Astrocyte of the spinal cord (primary cell): ENCODE results near the gene TOMM34.

ENCODE experiments used
- DNase-seq: peaks from one replicate; pipeline ENCODE4 v3.0.0; 2011; ENCODE audit warnings: low read depth, low spot score
- H3K4me3 ChIP-seq: 2 replicates; pipeline ENCODE4 v1.5.1; 2011; ENCODE audit warnings: low read depth, mild to moderate bottlenecking, low read length, moderate library complexity
- in situ Hi-C: cut with HindIII; loops from 2 replicates; pipeline ENCODE4 v1.10.0; 2017; ENCODE audit warnings: low sequenced_read_pairs
- TF ChIP-seq, protein P1 (sequence below): IDR thresholded peaks from 2 replicates; pipeline ENCODE4 v1.5.1; 2012; ENCODE audit warnings: low read depth, mild to moderate bottlenecking, low read length, inconsistent platforms

The TOMM34 gene

GRCh38 chr20:44963325-44964215 is 3.4 kb upstream of the TOMM34 start:
- H3K4me3 ChIP-seq: no peak overlapping the region
- TF ChIP-seq, protein P1, sequence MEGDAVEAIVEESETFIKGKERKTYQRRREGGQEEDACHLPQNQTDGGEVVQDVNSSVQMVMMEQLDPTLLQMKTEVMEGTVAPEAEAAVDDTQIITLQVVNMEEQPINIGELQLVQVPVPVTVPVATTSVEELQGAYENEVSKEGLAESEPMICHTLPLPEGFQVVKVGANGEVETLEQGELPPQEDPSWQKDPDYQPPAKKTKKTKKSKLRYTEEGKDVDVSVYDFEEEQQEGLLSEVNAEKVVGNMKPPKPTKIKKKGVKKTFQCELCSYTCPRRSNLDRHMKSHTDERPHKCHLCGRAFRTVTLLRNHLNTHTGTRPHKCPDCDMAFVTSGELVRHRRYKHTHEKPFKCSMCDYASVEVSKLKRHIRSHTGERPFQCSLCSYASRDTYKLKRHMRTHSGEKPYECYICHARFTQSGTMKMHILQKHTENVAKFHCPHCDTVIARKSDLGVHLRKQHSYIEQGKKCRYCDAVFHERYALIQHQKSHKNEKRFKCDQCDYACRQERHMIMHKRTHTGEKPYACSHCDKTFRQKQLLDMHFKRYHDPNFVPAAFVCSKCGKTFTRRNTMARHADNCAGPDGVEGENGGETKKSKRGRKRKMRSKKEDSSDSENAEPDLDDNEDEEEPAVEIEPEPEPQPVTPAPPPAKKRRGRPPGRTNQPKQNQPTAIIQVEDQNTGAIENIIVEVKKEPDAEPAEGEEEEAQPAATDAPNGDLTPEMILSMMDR: no peak
- no peak for DNase-seq
- in situ Hi-C loops: no loop called here

- no peak for DNase-seq
- TF ChIP-seq, protein P1: no peak
- H3K4me3 ChIP-seq: no peak overlapping the region
- in situ Hi-C loops: no loop called here
These were observed 2.3 kb upstream of the TOMM34 start for GRCh38 chr20:44962483-44962882.

DNA sequence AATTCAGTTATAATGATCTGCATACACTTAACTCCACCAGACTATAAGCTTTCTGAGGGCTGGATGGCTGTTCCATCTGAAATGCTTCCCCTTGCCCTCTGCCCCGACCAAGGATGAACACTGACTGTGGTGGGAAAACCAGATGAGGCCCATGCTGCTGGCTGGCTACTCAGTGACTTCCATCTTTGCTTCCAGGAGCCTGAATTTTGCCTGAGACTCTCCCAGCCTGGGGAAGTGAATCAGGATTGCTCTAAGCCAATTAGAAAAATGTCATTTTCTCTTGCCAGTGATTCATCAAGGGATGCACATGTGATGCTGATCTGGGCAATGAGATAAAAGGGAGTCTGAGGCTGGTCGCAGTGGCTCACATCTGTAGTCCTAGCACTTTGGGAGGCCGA is 1.7 kb upstream of the TOMM34 start:
- in situ Hi-C loops: no loop called here
- TF ChIP-seq, protein P1: no peak
- DNase-seq: peak; percentile 24
- no peak overlapping the region for H3K4me3 ChIP-seq

- H3K4me3 ChIP-seq: no peak overlapping the region
- in situ Hi-C loops: no loop called here
- TF ChIP-seq, protein P1: no peak
- no peak for DNase-seq
These were observed 1.0 kb upstream of the TOMM34 start for GRCh38 chr20:44961011-44961869.

- in situ Hi-C loops: no loop called here
- peak; percentile 55 for DNase-seq
- peak overlapping the region; percentile 73 for H3K4me3 ChIP-seq
- TF ChIP-seq, protein P1: no peak
These were observed 527 bp downstream of the TOMM34 start for GRCh38 chr20:44959638-44960102.

DNA sequence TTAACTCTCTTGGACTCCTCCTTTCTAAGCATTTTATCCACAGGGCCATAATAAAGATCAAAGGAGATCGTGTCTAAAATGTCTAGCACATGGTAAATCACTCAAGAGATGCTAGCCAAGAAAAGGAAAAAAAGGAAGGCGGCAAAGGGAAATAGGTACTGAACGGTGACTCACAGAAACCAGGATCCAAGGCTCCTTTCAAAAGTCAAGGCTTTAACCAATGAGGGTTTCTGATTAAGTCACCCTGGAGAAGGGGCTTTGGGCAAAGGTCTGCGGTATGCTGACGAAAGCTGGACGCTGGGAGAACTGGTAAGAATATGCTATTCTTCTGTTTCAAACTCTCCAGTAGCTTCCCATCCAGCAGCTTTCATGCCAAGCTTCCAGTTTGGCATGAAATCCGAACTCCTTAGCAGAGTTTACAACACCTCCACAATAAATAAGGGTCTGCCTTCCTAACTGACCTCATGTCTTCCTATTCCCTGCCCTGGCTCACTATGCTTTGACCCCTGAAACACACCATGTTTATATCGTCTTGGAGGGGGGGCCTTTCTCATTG is 1.0 kb downstream of the TOMM34 start:
- peak overlapping the region; percentile 73 for H3K4me3 ChIP-seq
- in situ Hi-C loops: no loop called here
- peak; percentile 41 for DNase-seq
- TF ChIP-seq, protein P1: no peak
